GM19372 (cell line): ENCODE data around the gene ADSL.

Experiments used
- ATAC-seq: cut with Tn5 transposase; IDR thresholded peaks from one replicate; pipeline ENCODE4 v1.9.1; 2021; ENCODE audit warnings: mild to moderate bottlenecking, low read depth, moderate library complexity; ENCODE audit not compliant: unreplicated experiment

ADSL gene

DNA sequence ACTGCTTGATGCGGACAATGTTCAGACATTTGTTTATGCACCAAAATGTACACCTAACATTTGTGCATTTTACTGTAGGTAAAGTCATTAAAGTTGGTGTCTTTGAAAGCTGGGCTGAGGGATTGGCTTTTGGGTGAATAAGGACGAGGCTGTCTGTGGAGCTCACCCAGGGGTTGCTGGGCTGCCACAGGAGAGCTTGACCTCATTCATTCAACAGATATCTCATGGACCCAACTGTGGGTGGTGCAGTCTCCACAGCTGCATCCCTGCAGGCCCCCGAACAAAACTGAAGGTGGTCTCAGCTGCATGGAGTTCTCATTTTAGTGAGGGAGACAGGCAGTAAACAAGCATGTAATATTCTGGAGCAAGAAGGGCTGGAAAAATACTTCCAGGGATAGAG lies 56.8 kb downstream of the ADSL start:
- no peak for ATAC-seq

DNA sequence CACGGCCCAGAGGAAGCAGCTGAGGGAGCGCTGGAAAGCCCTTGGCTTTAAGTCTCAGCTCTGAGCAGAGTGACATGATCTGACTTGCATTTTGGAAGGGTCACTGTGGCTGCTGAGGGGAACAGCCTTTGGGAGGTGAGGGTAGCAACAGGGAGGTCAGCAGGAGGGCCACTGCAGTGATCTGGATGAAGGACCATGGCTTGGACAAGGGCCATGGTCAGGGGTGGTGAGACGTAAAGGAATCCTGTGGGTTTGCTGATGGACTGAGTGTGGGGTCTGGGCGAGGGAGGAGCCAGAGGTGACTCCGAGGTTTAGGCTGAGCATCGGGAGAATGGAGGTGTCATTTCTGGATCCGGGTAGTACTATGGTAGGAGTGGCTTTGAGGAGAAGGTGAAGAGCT lies 57.4 kb downstream of the ADSL start:
- no peak for ATAC-seq

DNA sequence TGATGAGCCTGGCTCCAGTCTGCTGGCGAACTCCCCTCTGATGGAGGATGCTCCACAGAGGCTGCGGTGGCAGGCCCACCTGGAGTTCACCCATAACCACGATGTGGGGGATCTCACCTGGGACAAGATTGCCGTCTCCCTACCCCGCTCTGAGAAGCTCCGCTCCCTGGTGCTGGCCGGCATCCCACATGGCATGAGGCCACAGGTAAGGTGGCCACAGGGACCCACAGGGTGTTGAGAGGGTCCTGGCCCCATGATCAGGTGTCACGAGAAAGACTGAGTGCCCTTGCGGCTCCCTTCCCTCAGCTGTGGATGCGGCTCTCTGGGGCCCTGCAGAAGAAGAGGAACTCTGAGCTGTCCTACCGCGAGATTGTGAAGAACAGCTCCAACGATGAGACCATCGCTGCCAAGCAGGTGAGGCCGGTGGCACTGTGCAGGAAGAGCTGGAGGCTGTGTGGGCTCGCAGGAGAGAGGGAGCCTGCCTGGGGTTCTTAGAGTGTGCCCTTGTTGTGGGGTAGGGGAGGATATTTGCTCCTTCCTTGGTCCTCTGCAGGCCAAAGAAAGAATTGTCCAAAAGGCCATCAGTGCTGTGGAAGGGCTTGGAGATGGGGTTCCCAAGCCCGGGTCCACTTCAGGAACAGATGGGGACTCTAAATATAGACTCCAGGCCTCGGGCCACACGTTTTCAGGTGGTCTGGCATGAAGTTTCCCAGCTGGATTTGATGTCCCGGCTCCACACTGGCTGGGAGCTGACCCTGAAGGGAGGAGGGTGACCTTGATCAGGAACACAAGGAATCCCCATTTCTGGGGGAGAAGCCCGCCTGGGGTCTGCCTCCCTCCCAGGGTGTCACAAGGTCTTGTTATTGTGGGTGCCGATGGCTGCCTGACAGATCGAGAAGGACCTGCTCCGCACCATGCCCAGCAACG lies 58.2 kb downstream of the ADSL start:
- ATAC-seq, result no peak

DNA sequence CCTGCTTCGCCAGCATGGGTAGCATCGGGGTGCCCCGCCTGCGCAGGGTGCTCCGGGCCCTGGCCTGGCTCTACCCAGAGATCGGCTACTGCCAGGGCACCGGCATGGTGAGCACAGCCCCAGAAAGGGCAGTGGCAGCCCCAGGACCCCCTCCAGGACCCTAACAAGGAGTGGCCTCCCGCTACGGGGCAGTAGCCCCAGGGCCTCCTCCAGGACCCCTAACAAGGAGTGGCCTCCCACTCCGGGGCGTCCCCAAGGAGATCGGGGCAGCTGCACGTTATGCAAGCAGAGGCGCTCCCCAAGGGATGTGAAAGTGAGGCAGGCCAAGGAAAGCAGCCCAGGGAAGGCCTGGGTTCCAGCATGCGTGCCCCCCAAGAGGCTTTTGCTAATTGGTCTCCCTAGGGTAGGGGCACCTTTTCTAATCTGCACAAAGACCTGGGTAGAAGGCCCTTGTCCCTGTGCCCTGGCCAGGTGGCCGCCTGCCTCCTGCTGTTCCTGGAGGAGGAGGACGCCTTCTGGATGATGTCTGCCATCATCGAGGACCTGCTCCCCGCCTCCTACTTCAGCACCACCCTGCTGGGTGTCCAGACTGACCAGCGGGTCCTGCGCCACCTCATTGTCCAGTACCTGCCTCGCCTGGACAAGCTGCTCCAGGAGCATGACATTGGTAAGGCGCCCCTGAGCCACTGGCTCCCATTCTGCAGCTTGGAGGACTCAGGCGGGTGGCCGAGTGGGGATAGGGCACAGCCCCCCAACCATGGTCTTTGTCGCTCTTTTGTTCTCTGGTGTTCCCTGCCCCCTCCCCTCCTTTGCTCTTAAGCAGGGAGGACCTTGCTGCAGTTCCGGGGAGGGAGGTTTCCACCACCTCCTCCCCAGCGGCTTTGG lies 59.1 kb downstream of the ADSL start:
- no peak for ATAC-seq

DNA sequence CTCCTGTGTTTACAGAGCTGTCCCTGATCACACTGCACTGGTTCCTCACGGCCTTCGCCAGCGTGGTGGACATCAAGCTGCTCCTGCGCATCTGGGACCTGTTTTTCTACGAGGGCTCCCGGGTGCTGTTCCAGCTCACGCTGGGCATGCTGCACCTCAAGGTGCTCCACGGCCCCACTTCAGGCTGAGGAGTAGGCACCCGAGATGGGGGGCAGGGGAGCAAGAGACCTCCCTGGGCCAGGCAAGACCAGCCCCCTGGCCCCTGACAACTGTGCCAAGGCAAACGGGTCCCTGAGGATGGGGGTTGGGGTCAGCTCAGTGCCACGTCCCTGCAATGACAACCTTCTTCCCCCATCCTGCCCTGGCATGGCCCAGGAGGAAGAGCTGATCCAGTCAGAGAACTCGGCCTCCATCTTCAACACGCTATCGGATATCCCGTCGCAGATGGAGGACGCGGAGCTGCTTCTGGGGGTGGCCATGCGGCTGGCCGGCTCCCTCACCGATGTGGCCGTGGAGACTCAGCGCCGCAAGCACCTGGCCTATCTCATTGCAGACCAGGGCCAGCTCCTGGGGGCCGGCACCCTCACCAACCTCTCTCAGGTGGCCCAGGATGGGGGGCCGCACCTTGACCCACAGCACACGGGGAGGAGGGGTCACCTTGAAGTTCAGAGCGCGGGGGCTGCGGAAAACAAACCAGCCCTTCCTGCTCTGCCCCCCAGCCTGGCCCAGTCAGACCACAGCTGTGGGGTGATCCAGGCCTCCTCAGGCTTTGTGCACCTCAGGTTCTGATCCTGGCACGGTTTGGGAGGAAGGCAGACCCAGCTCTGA lies 60.0 kb downstream of the ADSL start:
- no peak for ATAC-seq

DNA sequence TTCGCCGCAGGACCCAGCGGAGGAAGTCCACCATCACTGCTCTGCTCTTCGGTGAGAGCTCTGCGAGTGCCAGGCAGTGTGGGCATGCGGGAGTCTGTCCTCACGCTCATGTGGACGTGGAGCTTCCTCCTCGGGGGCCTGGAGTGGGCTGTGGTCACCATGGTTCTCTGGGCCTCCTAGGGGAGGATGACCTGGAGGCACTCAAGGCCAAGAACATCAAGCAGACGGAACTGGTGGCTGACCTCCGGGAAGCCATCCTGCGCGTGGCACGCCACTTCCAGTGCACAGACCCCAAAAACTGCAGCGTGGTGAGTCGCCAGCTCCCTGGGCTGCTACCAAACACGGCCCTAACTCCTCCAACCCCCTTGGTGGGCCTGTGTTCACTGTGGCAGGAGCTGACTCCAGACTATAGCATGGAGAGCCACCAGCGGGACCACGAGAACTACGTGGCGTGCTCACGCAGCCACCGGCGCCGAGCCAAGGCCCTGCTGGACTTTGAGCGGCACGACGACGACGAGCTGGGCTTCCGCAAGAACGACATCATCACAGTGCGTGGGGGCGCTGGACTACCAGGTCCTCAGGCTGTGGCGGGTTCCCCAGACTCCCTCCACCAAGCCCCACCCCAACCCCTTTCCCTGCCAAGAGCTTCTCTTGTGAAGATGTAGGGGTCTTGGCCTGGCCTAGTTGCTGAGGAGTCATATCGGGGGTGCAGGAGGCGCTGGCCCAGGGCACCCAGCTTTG lies 60.9 kb downstream of the ADSL start:
- no peak for ATAC-seq

DNA sequence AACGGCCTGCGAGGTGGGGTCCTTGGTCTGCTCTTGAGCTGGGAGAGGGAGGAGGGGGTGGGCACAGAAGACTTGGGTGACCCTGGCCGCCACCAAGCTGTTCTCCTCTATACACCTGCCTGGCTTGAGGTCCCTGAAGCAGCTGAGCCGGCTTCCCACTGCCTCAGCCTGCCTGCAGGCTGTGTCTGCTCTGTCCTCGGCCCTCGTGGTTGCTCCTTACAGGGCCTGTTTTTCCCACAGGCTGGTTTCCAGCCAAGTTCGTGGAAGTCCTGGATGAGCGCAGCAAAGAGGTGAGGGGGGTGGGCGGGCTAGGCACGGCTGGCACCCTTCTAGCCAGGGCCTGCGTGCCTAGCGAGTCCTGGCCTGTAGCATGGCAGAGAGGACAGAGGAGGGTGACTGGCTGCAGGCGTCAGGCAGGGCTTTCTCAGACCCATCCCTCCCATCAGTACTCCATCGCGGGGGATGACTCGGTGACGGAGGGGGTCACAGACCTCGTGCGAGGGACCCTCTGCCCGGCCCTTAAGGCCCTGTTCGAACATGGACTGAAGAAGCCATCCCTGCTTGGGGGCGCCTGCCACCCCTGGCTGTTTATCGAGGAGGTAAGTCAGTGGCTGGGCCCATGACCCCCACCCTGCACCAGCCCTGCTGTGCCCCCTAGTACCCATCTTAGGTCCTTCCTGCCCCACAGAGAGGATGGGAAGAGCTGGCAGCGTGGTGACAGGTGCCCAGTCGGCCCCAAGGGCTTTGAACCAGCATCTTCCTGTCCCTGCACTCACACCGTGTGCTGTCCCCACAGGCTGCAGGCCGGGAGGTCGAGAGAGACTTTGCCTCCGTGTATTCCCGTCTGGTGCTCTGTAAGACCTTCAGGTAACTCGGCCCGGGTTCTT lies 61.8 kb downstream of the ADSL start:
- ATAC-seq, result no peak

DNA sequence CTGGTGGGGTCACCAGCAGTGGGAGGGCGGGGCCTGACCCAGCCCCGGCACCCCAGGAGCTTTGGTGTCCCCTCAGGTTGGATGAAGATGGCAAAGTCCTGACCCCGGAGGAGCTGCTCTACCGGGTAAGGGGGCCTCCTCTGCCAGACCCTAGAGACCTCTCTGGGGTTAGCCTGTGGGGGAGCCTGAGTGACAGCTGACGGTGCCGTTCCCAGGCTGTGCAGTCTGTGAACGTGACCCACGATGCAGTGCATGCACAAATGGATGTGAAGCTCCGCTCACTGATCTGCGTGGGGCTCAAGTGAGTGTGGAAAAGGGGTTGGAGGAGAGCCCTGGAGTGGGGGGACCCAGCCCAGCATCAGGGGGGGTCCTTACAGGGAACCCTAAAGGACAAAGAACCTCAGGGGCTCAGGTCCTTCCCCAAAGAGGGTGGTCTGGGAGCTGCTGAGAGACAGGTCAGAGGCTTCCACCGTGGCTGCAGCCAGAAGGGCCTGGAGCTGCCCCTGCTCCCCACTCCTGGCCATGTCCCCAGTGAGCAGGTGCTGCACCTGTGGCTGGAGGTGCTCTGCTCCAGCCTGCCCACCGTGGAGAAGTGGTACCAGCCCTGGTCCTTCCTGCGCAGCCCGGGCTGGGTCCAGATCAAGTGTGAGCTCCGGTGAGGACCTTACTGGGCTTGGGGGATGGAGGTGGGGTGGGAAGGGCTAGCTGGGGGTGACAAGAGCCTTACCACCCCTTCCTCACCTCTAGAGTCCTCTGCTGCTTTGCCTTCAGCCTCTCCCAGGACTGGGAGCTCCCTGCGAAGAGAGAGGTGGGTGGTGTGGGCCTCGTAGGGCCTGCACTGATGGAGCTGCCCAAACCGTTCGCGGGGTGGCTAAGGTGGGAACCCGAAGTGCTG lies 62.7 kb downstream of the ADSL start:
- ATAC-seq, result no peak

DNA sequence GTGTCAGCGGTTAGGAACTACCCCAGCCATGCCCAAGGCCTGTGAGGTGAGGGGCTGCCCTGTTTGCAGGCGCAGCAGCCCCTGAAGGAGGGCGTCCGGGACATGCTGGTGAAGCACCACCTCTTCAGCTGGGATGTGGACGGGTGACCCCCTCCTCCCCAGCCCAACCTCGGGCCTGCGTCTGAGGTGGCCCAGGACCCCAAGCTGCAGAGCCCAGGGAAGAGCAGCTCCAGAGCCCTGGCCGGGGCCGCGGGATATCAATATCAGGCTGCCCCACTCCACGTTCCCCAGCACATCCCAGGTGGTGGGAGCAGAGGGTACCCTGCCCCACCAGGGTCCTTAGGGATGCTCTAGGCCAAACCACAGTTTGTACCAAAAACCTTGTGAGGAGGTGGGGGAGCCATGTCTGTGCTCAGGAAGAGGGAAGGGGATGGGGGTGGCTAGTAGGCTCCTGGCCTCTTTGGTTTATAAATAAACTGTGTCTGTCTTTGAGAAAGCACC lies 63.4 kb downstream of the ADSL start:
- no peak for ATAC-seq

DNA sequence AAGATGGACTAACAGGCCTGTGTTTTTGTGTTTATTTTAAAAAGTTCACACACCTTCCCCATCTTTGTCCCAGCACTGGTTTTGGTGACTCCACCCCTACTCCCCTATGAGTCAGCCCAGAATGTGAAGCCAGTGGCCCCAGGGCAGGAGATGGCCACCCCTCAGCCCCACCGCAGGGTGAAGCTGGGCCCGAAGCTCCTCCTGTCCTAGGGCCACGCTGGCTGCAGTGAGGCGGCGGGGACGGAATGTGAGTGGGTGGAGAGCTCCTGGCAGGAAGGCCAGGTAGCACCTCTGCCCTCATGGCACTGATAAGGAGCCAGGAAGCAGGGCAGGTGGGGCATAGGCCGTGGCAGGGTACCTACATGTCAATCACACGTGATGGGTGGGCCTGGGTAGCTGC lies 64.0 kb downstream of the ADSL start:
- ATAC-seq, result no peak

DNA sequence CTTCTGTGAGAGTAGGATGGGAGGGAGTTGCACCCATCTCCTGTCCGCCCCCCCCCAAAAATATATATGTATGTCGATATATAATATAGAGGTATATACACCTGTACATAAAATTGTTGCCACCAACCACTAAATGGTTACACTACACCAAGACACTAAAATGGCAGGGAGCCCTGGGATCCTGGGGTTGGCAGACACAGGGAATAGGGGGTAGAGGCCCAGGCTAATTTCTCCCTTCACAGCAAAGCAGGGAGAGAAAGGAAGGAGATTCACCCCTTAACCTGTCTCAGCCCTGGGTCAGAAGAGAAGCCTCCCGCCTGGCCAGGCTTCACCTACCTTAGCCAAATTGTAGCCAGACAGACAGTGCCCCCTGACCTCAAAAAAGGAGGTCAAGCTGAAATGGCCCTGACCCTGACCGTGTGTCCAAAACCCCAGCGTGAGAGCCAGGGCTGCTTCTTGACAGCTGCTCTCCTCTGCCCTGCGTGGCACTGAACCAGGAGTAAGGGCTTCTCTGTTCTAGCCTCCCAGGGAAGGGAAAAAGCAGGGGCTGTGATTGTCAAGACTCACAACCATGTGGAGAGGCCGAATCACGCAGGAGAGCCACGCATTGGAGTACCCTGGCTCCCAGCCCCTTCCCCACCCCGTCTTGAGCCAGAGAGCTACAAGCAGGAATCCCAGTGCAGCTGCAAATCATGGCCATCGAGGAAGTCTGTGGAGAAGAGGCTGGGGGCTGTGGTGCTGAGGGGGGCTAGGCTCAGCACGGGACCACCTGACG lies 64.6 kb downstream of the ADSL start:
- no peak for ATAC-seq

DNA sequence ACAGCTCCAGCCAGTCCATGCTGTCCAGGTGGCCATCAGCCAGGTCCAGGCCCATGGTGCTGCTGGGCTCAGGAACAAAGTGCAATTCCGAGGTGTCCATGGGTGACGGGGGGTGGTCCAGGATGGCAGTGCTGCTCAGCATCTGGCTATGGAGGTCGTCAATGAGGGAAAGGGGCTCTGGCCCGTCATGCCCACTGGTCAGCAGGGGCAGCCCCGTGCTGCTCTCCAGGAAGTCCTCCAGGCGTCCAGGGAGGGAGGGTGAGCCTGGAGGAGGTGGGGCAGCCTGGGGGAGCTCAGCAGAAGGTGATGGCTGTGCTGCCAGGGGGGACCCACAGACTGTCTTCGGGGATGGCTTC lies 65.2 kb downstream of the ADSL start:
- no peak for ATAC-seq

DNA sequence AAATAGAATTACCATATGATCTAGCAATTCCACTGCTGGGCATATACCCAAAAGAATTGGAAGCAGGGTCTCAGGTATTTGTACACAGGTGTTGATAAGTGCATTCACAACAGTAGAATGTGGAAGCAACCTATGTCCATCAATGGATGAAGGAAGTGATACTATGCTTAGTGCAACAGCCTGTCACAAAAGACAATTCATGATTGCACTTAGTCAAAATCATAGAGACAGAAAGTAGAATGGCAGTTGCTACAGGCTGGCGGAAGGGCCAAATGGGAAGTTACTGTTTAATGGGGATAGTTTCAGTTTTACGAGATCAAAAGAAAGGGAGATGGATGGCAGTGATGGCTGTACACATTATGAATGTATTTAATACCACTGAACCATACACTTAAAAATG lies 66.1 kb downstream of the ADSL start:
- no peak for ATAC-seq

DNA sequence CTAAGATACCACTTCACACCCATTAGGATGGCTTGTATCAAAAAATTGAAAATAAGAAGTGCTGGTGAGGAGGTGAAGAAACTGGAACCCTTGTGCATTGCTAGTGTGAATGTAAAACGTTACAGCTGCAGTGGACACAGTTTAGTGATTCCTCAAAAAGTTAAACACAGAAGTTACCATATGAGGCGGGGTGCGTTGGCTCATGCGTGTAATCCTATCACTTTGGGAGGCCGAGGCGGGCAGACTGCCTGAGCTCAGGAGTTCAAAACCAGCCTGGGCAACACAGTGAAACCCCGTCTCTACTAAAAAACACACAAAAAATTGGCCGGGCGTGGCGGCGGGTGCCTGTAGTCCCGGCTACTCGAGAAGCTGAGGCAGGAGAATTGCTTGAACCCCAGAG lies 67.6 kb downstream of the ADSL start:
- ATAC-seq, result no peak

DNA sequence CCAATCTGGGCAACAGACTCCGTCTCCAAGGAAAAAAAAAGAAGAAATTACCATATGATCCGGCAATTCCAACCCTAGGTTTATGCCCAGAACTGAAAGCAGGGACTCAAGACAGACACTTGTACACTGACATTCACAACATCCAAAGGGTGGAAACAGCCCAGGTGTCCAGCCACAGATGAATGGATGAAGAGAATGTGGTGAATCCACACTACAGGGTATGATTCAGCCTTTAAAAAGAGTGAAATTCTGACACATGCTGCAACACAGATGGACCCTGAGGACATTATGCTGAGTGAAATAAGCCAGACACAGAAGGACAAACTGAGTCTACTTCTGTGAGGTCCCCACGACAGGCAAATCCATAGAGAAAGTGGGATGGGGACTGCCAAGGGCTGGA lies 68.0 kb downstream of the ADSL start:
- ATAC-seq, result no peak

DNA sequence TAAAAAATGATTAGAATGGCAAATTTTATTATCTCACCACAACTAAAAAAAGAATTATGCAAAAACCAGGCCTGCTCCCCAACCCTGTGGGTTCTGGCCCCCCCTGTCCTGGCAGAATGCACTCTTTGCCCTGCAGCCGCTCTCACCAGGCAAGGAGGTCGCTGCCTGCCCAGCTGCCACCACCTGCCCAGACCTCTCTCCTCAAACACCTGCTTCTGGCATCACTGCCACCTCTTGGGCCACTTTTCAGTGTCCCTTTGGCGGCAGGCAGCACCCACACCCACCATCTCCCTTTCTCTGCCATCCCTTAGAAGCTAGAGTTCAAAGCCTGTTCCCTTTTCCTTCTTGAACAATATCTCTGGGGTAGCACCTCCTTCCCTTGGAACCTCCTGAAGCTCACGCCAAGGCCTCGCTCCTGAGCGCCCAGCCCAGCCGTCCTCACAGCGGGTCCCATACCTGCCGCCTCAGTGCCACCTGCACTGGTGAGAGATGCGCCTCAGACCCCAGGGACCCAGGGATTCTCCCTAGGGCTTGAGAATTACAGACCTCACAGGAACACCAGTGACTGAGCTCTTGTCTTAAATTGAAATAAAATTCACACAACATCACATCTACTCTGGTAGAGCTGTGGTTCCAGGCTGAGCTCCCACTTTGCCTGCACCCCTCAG lies 68.7 kb downstream of the ADSL start:
- no peak for ATAC-seq
